ENCODE measurements around the gene SPATC1L. TPM values are rescaled to one million over a fixed set of nuclear protein-coding genes. Genes with fewer than 3 reads are reported as not detected.
A peak's percentile ranks its signal among the peaks of the same experiment; 100 is the strongest.

The SPATC1L gene
- total RNA-seq, 1 experiment from 2014 or later, result 22.3 TPM

DNA sequence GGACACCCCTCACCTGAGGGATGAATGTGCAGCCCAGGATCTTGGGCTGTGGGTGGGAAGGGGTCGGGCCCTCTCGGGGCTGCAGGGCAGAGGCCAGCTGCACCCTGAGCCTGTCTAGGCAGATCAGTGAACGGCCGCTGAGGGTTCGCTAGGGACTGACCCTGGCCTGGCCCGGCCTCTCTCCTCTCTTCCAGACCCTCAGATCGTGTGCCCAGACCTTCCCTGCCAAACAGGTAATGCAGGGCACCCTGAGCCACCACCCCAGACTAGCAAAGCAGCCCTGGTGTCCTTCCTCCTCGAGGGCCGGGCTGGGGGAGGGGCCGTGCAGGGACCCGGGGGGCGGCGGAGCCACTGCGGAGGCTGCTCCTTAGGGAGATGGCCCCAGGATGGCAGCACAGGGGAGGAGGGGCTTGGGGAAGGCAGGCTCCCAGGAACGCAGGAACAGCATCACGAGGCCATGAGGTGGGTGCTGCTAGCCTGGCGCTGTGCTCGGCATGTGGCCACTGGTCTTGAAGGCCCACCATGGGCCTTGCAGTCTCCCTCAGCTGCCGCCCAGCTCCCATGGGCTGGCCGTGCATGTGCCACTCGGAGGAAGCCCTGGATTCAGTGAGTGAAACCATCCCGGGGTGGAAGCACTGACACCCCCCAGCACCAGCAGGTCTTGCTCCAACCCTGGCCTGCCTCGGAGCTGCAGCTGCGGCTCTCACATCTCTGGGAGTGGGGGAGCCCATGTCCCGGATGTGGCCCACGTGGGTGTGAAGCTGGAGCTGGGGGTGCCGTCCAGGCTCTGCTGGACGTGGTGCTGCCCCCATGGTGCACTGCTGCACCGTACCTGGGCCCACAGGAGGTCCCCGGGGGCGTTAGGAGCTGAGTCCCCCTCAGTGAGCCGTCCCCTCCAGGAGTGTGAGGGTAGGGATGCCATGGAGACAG lies 57.7 kb downstream of the SPATC1L start:
- DNase-seq, result peak in 1 of 2 experiments; percentile 1
- Histone ChIP-seq H3K27me3 (no peaks in the 10 kb centered on the region), H3K36me3 (no peaks in the 10 kb centered on the region), H3K27ac (no peak overlapping the region), H3K9me3 (replicated peaks) (no peaks in the 10 kb centered on the region), H3K4me1 (no peaks in the 10 kb centered on the region), H3K4me3 (no peak overlapping the region)

DNA sequence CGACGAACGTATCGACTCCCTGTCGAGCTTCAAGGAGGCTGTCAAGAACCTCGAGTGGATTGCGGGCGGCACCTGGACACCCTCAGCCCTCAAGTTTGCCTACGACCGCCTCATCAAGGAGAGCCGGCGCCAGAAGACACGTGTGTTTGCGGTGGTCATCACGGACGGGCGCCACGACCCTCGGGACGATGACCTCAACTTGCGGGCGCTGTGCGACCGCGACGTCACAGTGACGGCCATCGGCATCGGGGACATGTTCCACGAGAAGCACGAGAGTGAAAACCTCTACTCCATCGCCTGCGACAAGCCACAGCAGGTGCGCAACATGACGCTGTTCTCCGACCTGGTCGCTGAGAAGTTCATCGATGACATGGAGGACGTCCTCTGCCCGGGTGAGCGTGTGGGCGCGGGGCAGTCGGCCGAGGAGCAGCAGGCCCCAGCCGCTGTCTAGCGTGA lies 58.4 kb downstream of the SPATC1L start:
- Histone ChIP-seq H3K4me3 (no peak overlapping the region), H3K9me3 (replicated peaks) (no peaks in the 10 kb centered on the region), H3K27me3 (no peaks in the 10 kb centered on the region), H3K27ac (no peak overlapping the region), H3K4me1 (no peaks in the 10 kb centered on the region), H3K36me3 (no peaks in the 10 kb centered on the region)
- DNase-seq, result peak in 1 of 2 experiments; percentile 0

DNA sequence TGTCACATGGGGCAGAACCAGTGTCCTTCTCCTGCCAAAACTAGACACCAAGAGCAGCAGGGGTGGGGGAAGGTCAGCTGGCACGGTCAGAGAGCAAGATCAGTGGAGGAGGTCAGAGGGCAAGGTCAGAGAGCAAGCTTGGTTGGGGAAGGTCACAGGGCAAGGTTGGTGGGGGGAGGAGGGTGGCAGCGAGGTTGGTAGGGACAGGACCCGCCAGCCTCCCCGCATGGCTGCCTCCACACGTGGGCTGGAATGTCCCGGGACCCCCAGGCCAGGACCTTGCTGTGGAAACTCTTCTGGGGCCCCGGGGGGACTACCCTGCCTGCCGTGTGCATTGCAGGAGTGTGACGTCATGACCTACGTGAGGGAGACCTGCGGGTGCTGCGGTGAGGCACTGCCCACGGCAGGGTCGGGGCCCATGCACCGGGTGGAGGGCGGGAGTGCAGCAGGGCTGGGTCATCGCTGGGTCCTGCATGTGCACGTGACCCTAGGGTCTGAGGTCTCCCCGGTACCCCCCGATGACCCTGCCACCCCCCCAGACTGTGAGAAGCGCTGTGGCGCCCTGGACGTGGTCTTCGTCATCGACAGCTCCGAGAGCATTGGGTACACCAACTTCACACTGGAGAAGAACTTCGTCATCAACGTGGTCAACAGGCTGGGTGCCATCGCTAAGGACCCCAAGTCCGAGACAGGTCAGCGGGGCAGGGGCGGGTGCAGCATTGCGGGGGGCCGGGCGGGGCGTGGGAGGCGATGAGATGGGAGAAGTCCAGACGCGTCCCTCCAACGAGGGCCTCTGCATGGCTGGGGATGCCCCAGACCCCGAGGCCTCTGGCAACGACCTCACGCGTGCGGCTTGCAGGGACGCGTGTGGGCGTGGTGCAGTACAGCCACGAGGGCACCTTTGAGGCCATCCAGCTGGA lies 59.1 kb downstream of the SPATC1L start:
- DNase-seq, result peak in 1 of 2 experiments; percentile 1
- no peaks in the 10 kb centered on the region for H3K27me3 ChIP-seq
- H3K27ac ChIP-seq, result no peak overlapping the region
- no peaks in the 10 kb centered on the region for H3K36me3 ChIP-seq
- no peaks in the 10 kb centered on the region for H3K4me1 ChIP-seq
- no peak overlapping the region for H3K4me3 ChIP-seq
- no peaks in the 10 kb centered on the region for H3K9me3 ChIP-seq (replicated peaks)

DNA sequence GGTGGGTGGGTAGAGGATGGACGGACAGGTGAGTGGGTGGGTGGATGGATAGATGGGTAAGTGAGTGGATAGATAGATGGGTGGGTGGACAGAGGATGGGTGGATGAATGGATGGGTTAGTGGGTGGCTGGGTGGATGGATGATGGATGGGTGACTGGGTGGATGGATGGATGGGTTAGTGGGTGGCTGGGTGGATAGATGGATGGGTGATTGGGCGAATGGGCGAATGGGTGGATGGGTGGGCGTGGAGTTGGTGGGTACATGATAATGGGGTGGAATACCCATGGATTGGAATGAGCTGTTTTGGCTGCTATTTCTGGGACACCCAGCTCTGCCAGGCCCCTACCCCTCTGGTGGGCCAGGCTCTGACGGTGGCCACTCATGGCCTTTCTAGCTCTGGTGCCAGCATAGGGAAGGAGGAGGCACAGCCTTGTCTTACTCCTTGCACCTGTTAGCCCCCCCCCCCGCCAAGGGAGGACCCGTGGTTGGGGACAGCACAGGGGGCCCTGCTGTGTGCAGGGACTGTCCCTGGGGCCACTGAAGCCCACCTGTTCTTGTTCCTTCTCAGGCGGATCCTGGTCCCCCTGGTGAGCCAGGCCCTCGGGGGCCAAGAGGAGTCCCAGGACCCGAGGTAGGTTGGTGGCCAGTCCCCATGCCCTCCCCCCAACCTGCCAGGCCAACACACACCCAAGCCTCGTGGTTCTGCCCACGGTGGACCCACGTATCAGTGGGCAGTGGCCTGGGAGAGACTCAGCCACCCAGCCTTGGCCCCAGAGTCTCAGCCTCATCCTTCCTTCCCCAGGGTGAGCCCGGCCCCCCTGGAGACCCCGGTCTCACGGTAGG lies 60.0 kb downstream of the SPATC1L start:
- H3K4me1 ChIP-seq, result no peaks in the 10 kb centered on the region
- no peaks in the 10 kb centered on the region for H3K9me3 ChIP-seq (replicated peaks)
- DNase-seq, result peak in 1 of 2 experiments; percentile 0
- H3K27me3 ChIP-seq, result no peaks in the 10 kb centered on the region
- no peaks in the 10 kb centered on the region for H3K36me3 ChIP-seq
- H3K4me3 ChIP-seq, result no peak overlapping the region
- H3K27ac ChIP-seq, result no peak overlapping the region

- no peaks in the 10 kb centered on the region for H3K36me3 ChIP-seq
- no peaks in the 10 kb centered on the region for H3K27me3 ChIP-seq
- H3K27ac ChIP-seq, result no peak overlapping the region
- H3K4me3 ChIP-seq, result no peak overlapping the region
- peak in 1 of 2 experiments; percentile 2 for DNase-seq
- H3K4me1 ChIP-seq, result no peaks in the 10 kb centered on the region
- no peaks in the 10 kb centered on the region for H3K9me3 ChIP-seq (replicated peaks)
These were observed 61.2 kb downstream of the SPATC1L start for GRCh38 chr21:46122758-46123683.

DNA sequence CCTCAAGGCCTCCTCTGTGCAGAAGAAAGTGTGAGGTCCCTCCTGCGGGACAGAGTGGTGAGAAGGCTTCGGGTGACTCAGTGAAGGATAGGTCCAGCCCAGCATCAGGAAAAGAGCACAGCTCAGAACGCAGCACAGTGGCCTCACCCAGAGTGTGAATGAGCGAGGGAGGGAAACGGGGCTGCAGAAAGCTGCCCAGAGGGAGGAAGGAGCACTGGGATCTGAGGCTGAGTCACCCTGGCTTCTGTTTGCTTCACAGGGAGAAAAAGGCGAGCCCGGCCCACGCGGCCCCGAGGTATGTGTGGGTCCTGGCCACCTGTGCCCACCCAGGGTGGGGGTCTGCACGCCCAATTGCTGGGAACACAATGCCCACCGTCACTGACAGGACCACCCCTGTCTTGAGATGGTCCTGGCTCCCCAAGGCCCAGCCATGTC lies 62.0 kb downstream of the SPATC1L start:
- no peaks in the 10 kb centered on the region for H3K4me1 ChIP-seq
- H3K4me3 ChIP-seq, result no peak overlapping the region
- no peaks in the 10 kb centered on the region for H3K36me3 ChIP-seq
- peak in 1 of 2 experiments; percentile 1 for DNase-seq
- H3K9me3 ChIP-seq (replicated peaks), result no peaks in the 10 kb centered on the region
- no peak overlapping the region for H3K27ac ChIP-seq
- H3K27me3 ChIP-seq, result no peaks in the 10 kb centered on the region

DNA sequence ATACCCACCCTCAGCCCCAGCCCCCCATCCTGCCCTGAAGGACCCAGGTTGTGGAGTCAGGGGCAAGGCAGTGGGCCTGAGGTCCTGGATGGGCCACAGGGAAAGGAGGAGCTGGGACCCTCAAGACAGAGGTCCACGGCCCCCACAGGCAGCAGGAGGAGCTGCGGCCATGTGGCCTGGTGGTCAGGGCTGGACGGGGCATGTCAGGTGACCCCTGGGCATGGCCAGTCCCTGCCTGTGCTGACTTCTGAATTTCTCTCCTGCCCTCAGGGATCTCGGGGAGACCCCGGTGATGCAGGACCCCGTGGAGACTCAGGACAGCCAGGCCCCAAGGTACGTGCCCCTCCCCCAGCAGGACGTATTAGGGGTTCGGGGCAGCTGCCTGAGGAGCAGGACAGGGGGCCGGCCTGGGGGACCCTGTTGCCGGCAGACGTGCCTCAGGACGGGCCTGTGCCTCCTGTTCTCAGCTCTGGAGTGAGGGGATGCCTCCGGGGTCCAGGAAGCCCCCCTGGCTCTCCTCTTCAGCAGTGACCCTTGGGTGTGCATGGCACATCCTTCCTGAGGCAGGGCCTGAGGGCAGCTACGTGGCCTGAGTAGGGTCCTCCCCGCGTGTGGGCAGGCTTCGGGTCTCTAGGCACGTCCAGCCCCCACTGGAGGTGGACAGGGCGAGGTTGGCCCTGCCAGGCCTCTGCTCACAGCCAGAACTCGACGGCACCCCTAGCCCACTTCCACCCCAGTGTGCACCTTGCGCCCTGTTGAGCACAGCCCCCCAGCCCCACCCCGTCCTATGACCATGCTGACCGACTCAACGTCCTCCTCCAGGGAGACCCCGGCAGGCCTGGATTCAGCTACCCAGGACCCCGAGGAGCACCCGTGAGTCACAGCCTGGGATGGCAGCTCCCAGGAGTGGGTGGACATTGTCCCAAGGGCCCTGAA lies 62.7 kb downstream of the SPATC1L start:
- no peak overlapping the region for H3K27ac ChIP-seq
- no peaks in the 10 kb centered on the region for H3K9me3 ChIP-seq (replicated peaks)
- H3K36me3 ChIP-seq, result no peaks in the 10 kb centered on the region
- no peak overlapping the region for H3K4me3 ChIP-seq
- no peaks in the 10 kb centered on the region for H3K27me3 ChIP-seq
- H3K4me1 ChIP-seq, result no peaks in the 10 kb centered on the region
- DNase-seq, result peak in 1 of 2 experiments; percentile 2

DNA sequence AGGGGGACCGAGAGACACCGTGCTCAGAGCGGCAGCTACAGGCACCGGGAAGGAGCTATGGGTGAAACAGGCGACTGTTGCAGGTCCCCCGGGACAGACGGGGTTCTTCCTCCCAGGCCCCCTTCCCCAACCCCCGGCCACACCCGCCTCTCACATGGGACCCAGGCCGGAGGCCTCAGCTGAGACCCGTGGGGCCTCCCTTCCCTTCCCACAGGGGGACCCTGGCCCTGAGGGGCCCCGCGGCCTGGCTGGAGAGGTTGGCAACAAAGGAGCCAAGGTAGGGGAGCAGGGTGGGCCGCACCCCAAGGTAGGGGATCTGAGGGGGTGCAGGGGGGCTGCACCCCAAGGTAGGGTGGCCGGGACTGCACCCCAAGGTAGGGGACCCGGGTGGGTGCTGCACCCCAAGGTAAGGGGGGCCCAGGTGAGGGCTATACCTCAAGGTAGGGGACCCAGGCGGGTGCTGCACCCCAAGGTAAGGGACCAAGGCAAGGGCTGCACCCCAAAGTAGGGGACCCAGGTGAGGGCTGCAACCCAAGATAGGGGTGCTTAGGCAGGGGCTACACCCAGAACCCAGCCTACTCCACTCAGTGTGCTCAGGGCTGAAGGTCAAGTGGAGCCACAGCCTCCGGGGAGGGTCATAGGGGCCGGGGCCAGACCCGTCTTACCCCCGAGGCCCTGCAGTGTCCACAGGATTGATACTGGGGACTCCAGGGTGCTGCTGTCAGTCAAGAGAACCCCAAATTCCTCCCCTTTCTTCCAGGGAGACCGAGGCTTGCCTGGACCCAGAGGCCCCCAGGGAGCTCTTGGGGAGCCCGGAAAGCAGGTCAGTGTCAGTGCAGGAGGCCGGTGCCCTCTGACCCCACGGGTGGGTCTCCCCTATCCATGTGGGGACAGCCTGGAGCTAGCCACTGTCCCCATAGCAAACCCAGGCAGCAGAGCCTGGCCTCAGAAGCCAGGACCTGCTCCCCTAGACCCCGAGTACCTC lies 63.7 kb downstream of the SPATC1L start:
- Histone ChIP-seq H3K4me1 (no peaks in the 10 kb centered on the region), H3K9me3 (replicated peaks) (no peaks in the 10 kb centered on the region), H3K36me3 (no peaks in the 10 kb centered on the region), H3K27me3 (no peaks in the 10 kb centered on the region), H3K27ac (no peak overlapping the region), H3K4me3 (no peak overlapping the region)
- peak in 1 of 2 experiments; percentile 1 for DNase-seq

GRCh38 chr21:46119637-46120271 lies 64.5 kb downstream of the SPATC1L start:
- H3K4me3 ChIP-seq, result no peak overlapping the region
- no peaks in the 10 kb centered on the region for H3K9me3 ChIP-seq (replicated peaks)
- DNase-seq, result peak in 1 of 2 experiments; percentile 0
- H3K4me1 ChIP-seq, result no peaks in the 10 kb centered on the region
- no peak overlapping the region for H3K27ac ChIP-seq
- no peaks in the 10 kb centered on the region for H3K27me3 ChIP-seq
- no peaks in the 10 kb centered on the region for H3K36me3 ChIP-seq

GRCh38 chr21:46119144-46119636 lies 65.1 kb downstream of the SPATC1L start:
- Histone ChIP-seq H3K4me1 (no peaks in the 10 kb centered on the region), H3K27ac (no peak overlapping the region), H3K27me3 (no peaks in the 10 kb centered on the region), H3K4me3 (no peak overlapping the region), H3K9me3 (replicated peaks) (no peaks in the 10 kb centered on the region), H3K36me3 (no peaks in the 10 kb centered on the region)
- DNase-seq, result peak in 1 of 2 experiments; percentile 1
